GM12878 (cell line): ENCODE measurements around the gene HIKESHI. TPM values are rescaled to one million over a fixed set of nuclear protein-coding genes. Genes with fewer than 3 reads are reported as not detected.

ENCODE experiments used
- ATF7 ChIP-seq: fragments of 450-650 bp; IDR thresholded peaks from 2 replicates; pipeline ENCODE4 v1.6.1; 2016; ENCODE audit warnings: low read depth, mild to moderate bottlenecking
- BHLHE40 ChIP-seq, 2 experiments: fragments of 450-650 bp in 1 of 2; IDR thresholded peaks; 2 replicates each; pipeline ENCODE4 v1.6.1; 2011 to 2017; ENCODE audit warnings: low read depth in 2 of 2, borderline replicate concordance in 1 of 2, improper control_type of control experiment in 1 of 2, low read length in 1 of 2, mild to moderate bottlenecking in 1 of 2
- BMI1 ChIP-seq: fragments of 450-650 bp; IDR thresholded peaks from 2 replicates; pipeline ENCODE4 v1.6.1; 2016; ENCODE audit warnings: mild to moderate bottlenecking, moderate library complexity, borderline replicate concordance
- CBFB ChIP-seq: IDR thresholded peaks from 2 replicates; pipeline ENCODE4 v1.6.1; 2016; ENCODE audit warnings: antibody characterized with exemption, low read depth
- CHD1 ChIP-seq: IDR thresholded peaks from 2 replicates; pipeline ENCODE4 v1.6.1; 2012; ENCODE audit warnings: low read depth, low read length, improper control_type of control experiment
- CHD2 ChIP-seq: IDR thresholded peaks from 2 replicates; pipeline ENCODE4 v1.6.1; 2011; ENCODE audit warnings: low read depth, low read length, improper control_type of control experiment, borderline replicate concordance
- CREB1 ChIP-seq: IDR thresholded peaks from 2 replicates; pipeline ENCODE4 v1.6.1; 2012; ENCODE audit warnings: low read depth, mild to moderate bottlenecking, inconsistent platforms
- ELK1 ChIP-seq: IDR thresholded peaks from 2 replicates; pipeline ENCODE4 v1.6.1; 2012; ENCODE audit warnings: low read depth, low read length, improper control_type of control experiment
- ESRRA ChIP-seq: IDR thresholded peaks from 2 replicates; pipeline ENCODE4 v1.6.1; 2012; ENCODE audit warnings: mild to moderate bottlenecking, low read length, improper control_type of control experiment
- GATAD2B ChIP-seq: fragments of 450-650 bp; conservative IDR thresholded peaks from 2 replicates; pipeline ENCODE4 v1.6.1; 2017; ENCODE audit warnings: low read depth, mild to moderate bottlenecking, moderate library complexity
- IRF3 ChIP-seq: fragments of 450-650 bp; IDR thresholded peaks from 2 replicates; pipeline ENCODE4 v1.6.1; 2014; ENCODE audit warnings: mild to moderate bottlenecking
- LARP7 ChIP-seq: fragments of 450-650 bp; IDR thresholded peaks from 2 replicates; pipeline ENCODE4 v1.6.1; 2017; ENCODE audit warnings: mild to moderate bottlenecking
- MEF2A ChIP-seq: IDR thresholded peaks from 2 replicates; pipeline ENCODE4 v1.6.1; 2011; ENCODE audit warnings: low read depth, mild to moderate bottlenecking, low read length, moderate library complexity; ENCODE audit not compliant: insufficient read depth
- MYC ChIP-seq: IDR thresholded peaks from 2 replicates; pipeline ENCODE4 v1.6.1; 2011; ENCODE audit warnings: mild to moderate bottlenecking, low read length, moderate library complexity, inconsistent platforms; ENCODE audit not compliant: insufficient read depth, insufficient replicate concordance, insufficient read length, severe bottlenecking
- NBN ChIP-seq: fragments of 450-650 bp; IDR thresholded peaks from 2 replicates; pipeline ENCODE4 v1.6.1; 2016
- POLR2A ChIP-seq: IDR thresholded peaks from 2 replicates; pipeline ENCODE4 v1.6.1; 2011; ENCODE audit warnings: low read depth, mild to moderate bottlenecking, low read length
- RBBP5 ChIP-seq: fragments of 200-600 bp; sonication (generic); conservative IDR thresholded peaks from 2 replicates; pipeline ENCODE4 v1.6.1; 2016
- RELA ChIP-seq: fragments of 450-650 bp; IDR thresholded peaks from 2 replicates; pipeline ENCODE4 v1.8.0; 2014; ENCODE audit warnings: borderline replicate concordance; ENCODE audit not compliant: partially characterized antibody
- SIN3A ChIP-seq: IDR thresholded peaks from 2 replicates; pipeline ENCODE4 v1.6.1; 2012; ENCODE audit warnings: low read depth, low read length, improper control_type of control experiment
- SRF ChIP-seq, 2 experiments: IDR thresholded peaks; 2 replicates each; pipeline ENCODE4 v1.6.1; 2011; ENCODE audit warnings: low read depth in 2 of 2, low read length in 2 of 2, mild to moderate bottlenecking in 1 of 2, moderate library complexity in 1 of 2
- STAT1 ChIP-seq: fragments of 450-650 bp; conservative IDR thresholded peaks from 2 replicates; pipeline ENCODE4 v1.6.1; 2014; ENCODE audit warnings: antibody characterized with exemption, mild to moderate bottlenecking
- TARDBP ChIP-seq: IDR thresholded peaks from 2 replicates; pipeline ENCODE4 v1.6.1; 2016; ENCODE audit warnings: borderline replicate concordance
- TCF12 ChIP-seq: IDR thresholded peaks from 2 replicates; pipeline ENCODE4 v1.6.1; 2011; ENCODE audit warnings: low read depth, mild to moderate bottlenecking, low read length
- TCF7 ChIP-seq: IDR thresholded peaks from 2 replicates; pipeline ENCODE4 v1.6.1; 2014; ENCODE audit warnings: antibody characterized with exemption, borderline replicate concordance
- USF2 ChIP-seq: IDR thresholded peaks from 2 replicates; pipeline ENCODE4 v1.6.1; 2011; ENCODE audit warnings: low read depth, low read length, improper control_type of control experiment, borderline replicate concordance
- polyA plus RNA-seq, 11 experiments: library from polyadenylated mRNA; depleted of rRNA in 4 of 11; unstranded in 6 of 11; stranded (reverse) in 5 of 11; fragments of >200 nt; fragmentation: Nextera tagmentation in 4 of 11; fragmentation: Illumina TruSeq in 1 of 11; extraction: Ambion mirVana in 4 of 11; extraction: Trizol in 1 of 11; gene quantifications; 1 replicate in 1 of 11; 2 replicates in 10 of 11; pipeline versions ENCODE4 v1.2.1 to v1.2.3, GENCODE V29; 2011 to 2016; ENCODE audit warnings: inconsistent platforms in 2 of 11, missing spikeins in 2 of 11, low read depth in 1 of 11
- total RNA-seq, 4 experiments: library from RNA; depleted of rRNA in 3 of 4; stranded (reverse); fragments of >200 nt in 3 of 4; fragmentation: Illumina TruSeq in 1 of 4; extraction: Trizol in 1 of 4; gene quantifications; 2 replicates each; pipeline versions ENCODE4 v1.2.1 to v1.2.3, GENCODE V29; 2013 to 2021
- TF ChIP-seq, protein P1 (sequence below): fragments of 150-350 bp; IDR thresholded peaks from 2 replicates; pipeline ENCODE4 v1.6.1; 2016; ENCODE audit warnings: low read depth, low read length

HIKESHI gene
- total and polyA plus RNA-seq, 10 of the 15 experiments (the other 5 are each of a cell fraction or from before 2014, with no cell fraction given), result 42.3 to 228 (median 85.7) TPM

DNA sequence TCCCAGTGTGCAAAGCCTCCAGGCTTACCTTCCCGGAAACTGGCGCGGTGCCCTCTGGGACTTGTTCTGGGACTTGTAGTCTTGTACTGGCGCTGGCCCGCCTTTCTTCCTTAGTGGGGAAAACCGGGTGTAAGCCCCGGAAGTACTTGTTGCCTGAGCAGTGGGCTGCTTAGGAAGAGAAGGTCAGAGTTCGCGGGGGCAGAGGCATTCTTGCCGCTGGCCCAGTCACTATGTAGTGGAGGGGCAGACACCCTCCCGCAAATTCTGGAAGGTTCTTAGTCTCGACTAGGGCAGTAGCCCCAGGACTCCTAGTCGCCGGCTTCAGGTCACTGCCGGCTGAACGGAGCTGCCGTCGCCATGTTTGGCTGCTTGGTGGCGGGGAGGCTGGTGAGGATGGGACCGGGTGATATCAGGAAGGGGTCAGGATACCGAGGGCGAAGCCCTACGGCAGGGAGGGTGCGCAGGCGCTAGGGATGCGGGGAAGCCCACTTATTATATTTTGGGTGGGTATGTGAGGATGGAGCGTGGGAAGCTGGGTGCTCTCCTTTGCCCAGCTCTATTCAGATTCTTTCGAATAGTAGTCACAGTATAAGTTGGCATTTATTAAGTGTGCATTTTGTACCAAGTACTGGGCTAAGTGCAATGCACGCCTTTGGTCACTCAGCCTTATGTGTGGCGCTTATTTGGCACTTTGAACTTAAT is at the start of gene HIKESHI (continued):
- TF ChIP-seq USF2, result no peak
- TF ChIP-seq TARDBP, result peak; percentile 97
- no peak for TF ChIP-seq IRF3
- peak; percentile 56; the same call in 1 of the 2 replicates for TF ChIP-seq SIN3A
- 0 out of 2 replicates have a peak, but pooled peaks have one; percentile 51 for TF ChIP-seq TCF7
- TF ChIP-seq ESRRA, result peak; percentile 80
- TF ChIP-seq ELK1, result peak; percentile 93
- TF ChIP-seq GATAD2B, result peak; percentile 86
- no peak for TF ChIP-seq CHD1
- TF ChIP-seq BMI1, result no peak
- peak; percentile 48; the same call in 1 of the 2 replicates for TF ChIP-seq CBFB
- no peak for TF ChIP-seq MYC
- TF ChIP-seq, protein P1, sequence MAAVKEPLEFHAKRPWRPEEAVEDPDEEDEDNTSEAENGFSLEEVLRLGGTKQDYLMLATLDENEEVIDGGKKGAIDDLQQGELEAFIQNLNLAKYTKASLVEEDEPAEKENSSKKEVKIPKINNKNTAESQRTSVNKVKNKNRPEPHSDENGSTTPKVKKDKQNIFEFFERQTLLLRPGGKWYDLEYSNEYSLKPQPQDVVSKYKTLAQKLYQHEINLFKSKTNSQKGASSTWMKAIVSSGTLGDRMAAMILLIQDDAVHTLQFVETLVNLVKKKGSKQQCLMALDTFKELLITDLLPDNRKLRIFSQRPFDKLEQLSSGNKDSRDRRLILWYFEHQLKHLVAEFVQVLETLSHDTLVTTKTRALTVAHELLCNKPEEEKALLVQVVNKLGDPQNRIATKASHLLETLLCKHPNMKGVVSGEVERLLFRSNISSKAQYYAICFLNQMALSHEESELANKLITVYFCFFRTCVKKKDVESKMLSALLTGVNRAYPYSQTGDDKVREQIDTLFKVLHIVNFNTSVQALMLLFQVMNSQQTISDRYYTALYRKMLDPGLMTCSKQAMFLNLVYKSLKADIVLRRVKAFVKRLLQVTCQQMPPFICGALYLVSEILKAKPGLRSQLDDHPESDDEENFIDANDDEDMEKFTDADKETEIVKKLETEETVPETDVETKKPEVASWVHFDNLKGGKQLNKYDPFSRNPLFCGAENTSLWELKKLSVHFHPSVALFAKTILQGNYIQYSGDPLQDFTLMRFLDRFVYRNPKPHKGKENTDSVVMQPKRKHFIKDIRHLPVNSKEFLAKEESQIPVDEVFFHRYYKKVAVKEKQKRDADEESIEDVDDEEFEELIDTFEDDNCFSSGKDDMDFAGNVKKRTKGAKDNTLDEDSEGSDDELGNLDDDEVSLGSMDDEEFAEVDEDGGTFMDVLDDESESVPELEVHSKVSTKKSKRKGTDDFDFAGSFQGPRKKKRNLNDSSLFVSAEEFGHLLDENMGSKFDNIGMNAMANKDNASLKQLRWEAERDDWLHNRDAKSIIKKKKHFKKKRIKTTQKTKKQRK, result no peak
- TF ChIP-seq NBN, result peak; percentile 91
- peak; percentile 74 for TF ChIP-seq CREB1
- peak in 1 of 2 experiments; percentile 26; a peak in 1 of 4 replicates for TF ChIP-seq BHLHE40 (IDR thresholded peaks at IDR 0.05; ENCODE audit: borderline replicate concordance in 1 of 2, low read depth in 2 of 2, low read length in 1 of 2)
- TF ChIP-seq RBBP5, result peak; percentile 92; the same call in 1 of the 2 replicates
- TF ChIP-seq CHD2, result peak; percentile 93
- peak; percentile 36; the same call in 1 of the 2 replicates for TF ChIP-seq ATF7
- TF ChIP-seq POLR2A, result peak; percentile 91
- TF ChIP-seq STAT1, result peak; percentile 91
- peak; percentile 36 to 89; a peak in 2 of 4 replicates for TF ChIP-seq SRF (IDR thresholded peaks at IDR 0.05; ENCODE audit: low read depth in 2 of 2, low read length in 2 of 2)
- 0 out of 2 replicates have a peak, but pooled peaks have one; percentile 15 for TF ChIP-seq TCF12
- TF ChIP-seq RELA, result peak; percentile 82
- TF ChIP-seq MEF2A, result 0 out of 2 replicates have a peak, but pooled peaks have one; percentile 31
- peak; percentile 84 for TF ChIP-seq LARP7
